ENCODE data around the gene PLEKHO1.
A peak's percentile ranks its signal among the peaks of the same experiment; 100 is the strongest.
"Not testable (repeated sequence)": the region's sequence is repeated elsewhere in the genome, so short reads cannot be mapped to it uniquely, and the experiment has no call there.

PLEKHO1 gene

DNA sequence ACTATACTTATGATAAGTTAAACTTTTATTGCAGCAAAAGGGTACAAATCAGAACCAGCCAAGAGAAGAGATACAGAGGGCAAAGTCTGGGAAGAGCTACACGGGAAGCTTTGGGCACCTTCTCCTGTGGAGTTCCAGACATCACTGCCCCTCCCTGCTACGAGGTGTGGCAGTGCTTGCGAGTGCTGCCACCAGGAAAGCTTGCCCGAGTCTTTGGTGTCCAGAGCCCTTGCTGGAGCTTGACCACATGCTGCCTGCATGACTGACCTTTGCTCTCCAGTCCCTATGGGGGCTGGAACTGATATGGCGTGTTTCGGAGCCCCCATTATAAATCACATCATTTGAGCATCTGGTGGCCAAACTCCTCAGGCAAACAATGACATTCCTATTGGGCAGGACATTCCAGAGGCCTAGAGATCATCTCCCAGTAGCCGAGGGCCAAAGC lies 23.4 kb downstream of the PLEKHO1 start:
- no peak for DNase-seq (ENCODE audit: low spot score)

DNA sequence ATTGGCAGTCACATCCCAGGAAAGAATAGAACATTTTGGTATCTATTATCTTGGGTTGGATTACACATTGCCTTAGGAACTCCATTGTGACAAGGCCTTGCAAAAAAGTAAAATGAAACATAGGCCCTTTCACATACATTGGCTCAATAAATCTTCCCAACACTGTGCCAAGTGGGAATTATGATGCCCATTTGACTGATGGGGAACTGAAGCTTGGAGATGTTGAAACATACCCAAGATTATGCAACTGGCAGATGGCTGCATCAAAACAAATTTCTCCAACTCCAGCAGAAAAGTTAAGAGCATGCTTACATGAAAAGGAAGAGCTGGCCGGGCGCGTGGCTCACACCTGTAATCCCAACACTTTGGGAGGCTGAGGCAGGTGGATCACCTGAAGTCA lies 26.9 kb downstream of the PLEKHO1 start:
- no peak for DNase-seq (ENCODE audit: low spot score)

DNA sequence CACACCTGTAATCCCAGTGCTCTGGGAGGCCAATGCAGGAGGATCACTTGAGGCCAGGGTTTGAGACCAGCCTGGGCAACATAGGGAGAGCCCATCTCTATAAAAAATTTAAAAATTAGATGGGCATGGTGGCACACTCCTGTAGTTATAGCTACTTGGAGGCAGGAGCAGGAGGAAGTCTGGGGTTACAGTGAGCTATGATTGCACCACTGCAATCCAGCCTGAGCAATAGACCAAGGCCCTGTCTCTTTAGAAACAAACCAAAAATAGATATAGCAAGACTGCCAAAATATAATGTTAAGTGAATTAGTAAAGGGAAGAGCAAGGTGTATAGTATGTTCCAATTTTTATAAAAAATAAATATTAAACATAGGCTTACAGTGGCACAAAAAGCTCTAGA lies 28.8 kb downstream of the PLEKHO1 start:
- no peak for DNase-seq (ENCODE audit: low spot score)

DNA sequence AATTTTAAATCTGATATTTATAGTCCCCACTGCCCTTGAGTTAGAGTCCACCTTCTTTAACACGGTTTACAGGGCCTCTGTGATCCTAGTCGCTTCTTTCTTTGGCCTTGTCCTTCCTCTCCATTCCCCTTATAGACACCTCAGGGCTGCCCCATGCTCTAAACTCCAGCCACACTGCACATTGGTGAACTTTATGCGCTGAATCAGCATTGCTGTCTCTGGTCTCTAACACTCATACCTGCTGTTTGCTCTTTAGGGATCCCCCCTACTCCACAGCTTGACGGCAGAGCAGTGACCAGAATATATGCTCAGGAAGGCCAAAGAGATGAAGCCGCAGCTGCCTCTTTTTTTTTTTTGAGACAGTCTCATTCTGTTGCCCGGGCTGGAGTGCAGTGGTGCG lies 30.2 kb downstream of the PLEKHO1 start:
- DNase-seq (ENCODE audit: low spot score): no peak

DNA sequence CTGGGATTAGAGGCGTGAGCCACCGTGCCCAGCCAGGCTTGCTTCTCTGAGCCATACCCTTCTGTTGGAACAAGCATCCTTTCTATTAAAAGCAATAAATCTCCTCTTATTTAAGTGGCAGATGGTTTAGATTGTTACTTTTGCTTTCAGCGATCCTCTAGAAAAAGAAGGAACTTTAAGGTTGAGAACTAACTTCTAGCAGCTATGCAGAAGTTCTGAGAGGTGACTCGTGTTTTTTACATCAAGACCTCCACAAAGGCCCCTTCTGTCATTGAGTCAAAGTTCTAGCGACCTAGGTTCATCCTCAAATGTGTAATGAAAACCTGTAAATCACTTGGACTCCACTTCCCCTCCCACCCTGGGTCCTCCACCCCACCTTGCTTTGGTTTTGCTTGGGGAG lies 30.8 kb downstream of the PLEKHO1 start:
- no peak for DNase-seq (ENCODE audit: low spot score)

DNA sequence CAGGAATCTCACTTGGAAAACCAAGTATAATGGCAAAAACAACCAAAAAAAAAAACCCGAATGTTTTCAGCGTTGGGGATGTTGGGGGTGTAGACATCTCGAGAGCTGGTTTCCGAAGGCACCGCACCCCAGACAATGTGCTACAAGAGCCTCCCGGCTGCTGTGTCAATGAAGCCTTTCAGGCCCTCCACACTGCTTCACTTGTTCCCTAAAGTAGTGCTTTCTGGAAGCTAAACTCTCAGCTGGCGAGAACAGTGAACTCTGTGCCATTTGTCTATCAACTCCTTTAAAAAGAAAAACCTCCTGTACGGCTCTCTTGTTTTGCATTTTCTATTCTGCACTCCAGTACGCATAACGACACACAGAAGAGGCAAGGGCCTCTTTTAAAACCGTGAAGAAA lies 32.5 kb downstream of the PLEKHO1 start:
- no peak for DNase-seq (ENCODE audit: low spot score)

DNA sequence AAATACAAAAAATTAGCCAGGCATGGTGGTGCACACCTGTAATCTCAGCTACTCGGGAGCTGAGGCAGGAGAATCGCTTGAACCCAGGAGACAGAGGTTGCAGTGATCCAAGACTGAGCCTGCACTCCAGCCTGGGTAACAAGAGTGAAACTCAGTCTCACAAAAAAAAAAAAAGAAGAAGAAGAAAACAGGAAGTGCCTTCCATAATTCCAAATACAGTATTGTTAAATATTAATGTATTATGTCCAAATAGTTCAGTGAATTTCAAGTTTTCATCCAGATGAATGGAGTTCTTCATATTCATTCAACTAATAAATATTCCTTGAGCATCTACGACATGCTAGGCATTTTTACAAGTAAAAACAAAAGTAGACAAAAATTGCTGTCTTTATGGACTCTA lies 33.3 kb downstream of the PLEKHO1 start:
- no peak for DNase-seq (ENCODE audit: low spot score)

DNA sequence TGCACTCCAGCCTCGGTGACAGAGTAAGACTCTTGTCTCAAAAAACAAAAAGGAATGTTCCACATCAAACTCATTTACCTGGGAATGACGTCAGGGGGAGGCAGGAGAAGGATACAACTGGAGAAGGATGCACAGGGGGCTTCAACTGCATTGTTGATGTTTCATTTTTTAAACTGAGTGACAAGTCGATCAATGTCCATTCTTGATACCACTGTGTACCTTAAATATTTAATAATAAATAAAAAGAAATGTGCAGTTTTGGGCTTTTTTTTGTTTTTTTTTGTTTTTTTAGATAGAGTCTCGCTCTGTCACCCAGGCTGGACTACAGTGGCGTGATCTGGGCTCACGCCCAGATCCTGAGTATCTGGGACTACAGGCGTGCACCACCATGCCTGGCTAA lies 35.8 kb downstream of the PLEKHO1 start:
- no peak for DNase-seq (ENCODE audit: low spot score)

DNA sequence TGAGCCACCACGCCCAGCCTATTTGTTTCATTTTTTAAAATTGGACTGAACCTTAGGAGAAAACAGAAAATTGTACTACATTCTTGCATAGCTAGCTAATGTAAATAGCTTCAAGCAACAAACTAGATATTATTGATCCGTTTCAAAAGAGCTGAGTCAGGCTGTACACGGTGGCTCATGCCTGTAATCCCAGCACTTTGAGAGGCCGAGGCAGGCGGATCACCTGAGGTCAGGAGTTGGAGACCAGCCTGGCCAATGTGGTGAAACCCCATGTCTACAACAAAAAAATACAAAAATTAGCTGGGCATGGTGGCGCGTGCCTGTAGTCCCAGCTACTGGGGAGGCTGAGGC lies 36.7 kb downstream of the PLEKHO1 start:
- not testable (repeated sequence) for DNase-seq (ENCODE audit: low spot score)

DNA sequence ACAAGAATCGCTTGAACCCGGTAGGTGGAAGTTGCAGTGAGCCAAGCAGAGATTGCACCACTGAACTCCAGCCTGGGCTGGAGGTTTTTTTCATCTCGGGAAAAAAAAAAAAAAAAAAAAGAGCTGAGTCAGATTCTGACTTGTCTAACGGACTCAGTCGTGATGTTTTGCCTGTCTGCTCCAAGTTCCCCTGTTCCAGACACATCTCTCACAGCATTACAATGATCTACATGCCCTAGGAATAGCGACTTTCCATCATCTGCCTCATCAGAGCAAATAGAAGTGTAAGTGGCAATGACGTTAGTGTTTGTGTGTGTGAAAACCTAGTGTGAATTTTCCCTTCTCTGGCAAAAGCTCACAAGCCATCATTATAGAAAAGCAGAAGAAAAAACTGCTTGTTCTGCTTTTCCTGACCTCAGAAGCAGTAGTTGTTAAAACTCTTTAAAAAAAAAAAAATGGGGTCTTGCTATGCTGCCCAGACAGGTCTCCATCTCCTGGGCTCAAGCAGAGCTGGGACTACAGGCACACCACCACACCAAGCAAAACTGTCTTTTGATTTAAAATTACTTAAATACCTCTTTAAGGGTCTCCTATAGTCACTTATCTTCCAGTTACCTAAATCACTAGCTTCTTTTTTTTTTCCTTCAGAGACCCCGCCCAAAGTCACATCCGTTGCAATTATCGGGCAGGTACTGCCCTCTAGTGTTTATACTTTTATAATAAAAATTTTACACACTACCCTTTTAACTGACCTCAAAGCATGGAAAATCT lies 37.3 kb downstream of the PLEKHO1 start:
- DNase-seq (ENCODE audit: low spot score): peak; percentile 48

DNA sequence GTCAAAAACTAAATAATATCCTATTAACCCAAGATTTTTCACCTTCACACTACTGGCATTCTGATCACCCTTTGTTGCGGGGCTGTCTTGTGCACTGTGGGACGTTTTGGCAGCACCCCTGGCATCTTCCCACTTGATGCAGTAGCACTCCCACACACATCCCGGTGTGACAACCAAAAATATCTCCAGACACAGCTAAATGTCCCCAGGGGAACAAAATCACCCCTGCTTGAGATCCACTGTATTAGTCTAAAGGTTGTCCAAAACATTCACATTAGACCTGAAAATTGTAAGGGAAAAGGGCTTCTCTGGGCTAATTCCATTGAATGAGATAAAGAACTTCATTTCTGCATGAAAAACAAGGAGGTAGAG lies 37.8 kb downstream of the PLEKHO1 start:
- no peak for DNase-seq (ENCODE audit: low spot score)

DNA sequence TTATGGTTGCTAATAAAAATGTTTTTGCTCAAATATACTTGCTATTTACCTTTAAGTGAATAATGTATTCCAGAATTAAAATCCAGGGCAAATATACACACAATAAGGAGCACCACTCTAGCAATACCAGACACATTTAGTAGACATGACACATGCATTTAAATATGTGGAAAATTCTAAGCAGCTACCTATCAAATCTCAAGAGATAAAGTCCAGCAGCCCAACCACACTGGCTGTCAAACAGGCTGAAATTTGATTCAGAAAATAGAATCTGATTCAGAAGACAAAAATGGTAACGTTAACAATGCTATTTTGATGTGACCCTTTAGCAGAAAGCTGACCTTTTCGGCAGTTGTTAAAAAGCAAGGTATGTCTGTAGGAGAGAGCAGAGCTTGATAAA lies 42.3 kb downstream of the PLEKHO1 start:
- DNase-seq (ENCODE audit: low spot score): no peak

DNA sequence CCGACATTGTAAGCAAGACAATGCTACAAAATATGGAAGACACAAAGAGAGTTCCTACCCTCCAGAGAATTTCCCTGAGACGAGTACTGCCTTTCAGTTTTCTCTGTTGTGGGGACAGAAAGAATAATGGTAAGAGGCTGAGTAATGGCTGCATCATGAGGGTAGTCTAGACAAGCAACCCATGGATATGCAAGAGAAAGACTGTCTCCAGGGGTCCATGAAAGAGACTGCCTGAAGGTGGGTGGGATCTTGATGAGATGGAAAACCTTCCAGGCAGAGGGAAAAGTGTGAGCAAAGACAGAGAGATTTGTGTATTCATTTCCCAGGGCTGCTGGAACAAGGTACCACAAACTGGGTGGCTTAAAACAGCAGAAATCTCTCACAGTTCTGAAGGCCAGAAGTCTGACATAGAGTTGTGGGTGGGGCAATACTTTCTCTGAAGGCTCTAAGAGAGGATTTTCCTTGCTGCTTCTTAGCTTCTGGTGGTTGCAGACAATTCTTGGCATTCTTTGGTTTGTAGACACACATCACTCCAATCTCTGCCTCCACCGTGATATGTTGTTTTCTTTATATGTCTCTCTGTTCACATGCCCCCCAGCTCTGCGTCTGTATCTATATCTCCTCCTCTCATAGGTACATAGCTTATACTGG lies 44.8 kb downstream of the PLEKHO1 start:
- no peak for DNase-seq (ENCODE audit: low spot score)

DNA sequence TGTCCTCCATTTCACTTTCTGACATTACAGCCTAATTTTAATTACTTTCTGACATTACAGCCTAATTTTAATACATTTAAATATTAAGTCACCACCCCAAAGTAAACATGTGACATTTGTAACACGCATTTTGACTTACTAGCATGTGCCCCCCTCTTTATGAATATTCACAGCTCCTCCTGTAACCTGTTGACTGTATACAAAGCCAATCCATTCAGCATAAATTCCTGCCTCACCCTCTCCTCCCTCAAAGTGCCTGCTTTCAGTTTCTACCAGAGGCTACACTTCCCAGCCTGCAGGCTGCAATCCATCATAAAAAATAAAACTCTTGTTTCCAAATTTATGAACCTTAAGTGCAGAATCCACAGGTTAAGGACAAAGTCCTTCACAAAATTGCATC lies 46.7 kb downstream of the PLEKHO1 start:
- no peak for DNase-seq (ENCODE audit: low spot score)

DNA sequence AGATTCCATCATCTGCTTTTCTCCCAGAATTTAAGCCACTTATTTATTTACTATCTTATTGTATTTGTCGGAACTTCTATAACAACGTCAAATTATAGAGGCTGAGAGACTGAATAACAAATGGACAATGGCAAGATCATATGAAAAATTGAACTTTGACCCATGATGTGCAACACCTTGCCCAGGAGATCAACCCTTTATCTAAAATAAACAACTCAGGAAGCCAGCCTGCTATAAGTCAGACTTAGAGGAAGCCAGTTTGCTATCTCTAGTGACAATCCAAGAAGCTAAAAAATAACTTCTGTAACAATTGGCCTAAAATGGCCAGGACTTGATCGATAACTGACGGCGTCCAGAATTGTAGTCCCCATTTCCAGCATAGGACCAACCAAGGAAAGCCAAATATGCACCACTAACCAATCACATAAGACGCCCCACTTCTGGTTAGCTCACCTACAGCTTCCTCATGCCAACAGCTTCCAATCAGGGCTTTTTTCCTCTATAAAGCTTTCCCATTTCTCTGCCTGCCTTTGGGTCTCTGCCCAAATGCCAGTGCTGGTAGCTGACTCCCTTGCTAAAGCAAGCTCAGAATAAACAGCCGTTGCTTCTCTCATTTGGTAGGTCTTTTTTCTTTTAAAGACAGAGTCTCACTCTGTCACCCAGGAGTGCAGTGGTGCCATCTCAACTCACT lies 57.7 kb downstream of the PLEKHO1 start:
- no peak for DNase-seq (ENCODE audit: low spot score)

DNA sequence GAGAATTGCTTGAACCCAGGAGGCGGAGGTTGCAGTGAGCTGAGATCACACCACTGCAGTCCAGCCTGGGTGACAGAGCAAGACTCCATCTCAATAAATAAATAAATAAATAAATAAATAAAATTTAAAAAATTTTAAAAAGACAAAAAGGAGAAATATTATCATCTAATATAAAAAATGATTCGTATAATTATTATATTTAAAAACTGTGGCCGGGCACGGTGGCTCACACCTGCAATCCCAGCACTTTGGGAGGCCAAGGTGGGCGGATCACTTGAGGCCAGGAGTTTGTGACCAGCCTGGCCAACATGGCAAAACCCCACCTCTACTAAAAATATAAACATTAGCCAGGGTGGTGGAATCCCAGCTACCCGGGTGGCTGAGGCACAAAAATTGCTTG lies 58.7 kb downstream of the PLEKHO1 start:
- DNase-seq (ENCODE audit: low spot score): not testable (repeated sequence)

Data from CD4-positive, alpha-beta T cell treated with Interleukin-15 for 4 hours (primary cell).